Amygdala (tissue), 56 donors: Measurements from ENCODE around the gene SORCS2.
A peak's percentile ranks its signal among the peaks of the same experiment; 100 is the strongest.

ENCODE experiments used
- DNase-seq, 56 donors: peaks; one replicate each; lab custom pipeline; 2025; lab: John Stamatoyannopoulos, UW

Gene SORCS2

GRCh38 chr4:7361280-7361895 is 169.1 kb downstream of the SORCS2 start:
- peak in 9 of 56 donors; percentile 16 to 77 (median 36) for DNase-seq

GRCh38 chr4:7362341-7362740 is 170.0 kb downstream of the SORCS2 start:
- peak in 2 of 56 donors; percentile 31 to 43 for DNase-seq

- no peak for DNase-seq
Observed at GRCh38 chr4:7362862-7363430, 170.6 kb downstream of the SORCS2 start.

GRCh38 chr4:7364979-7365378 is 172.6 kb downstream of the SORCS2 start:
- DNase-seq: no peak

GRCh38 chr4:7365462-7366179 is 173.3 kb downstream of the SORCS2 start:
- peak in 53 of 56 donors; percentile 19 to 95 (median 76) for DNase-seq

GRCh38 chr4:7366180-7366945 is 174.0 kb downstream of the SORCS2 start:
- no peak for DNase-seq

- no peak for DNase-seq
Observed at GRCh38 chr4:7366954-7367353, 174.6 kb downstream of the SORCS2 start.

- DNase-seq: peak in 1 of 56 donors; percentile 31
Observed at GRCh38 chr4:7367406-7367805, 175.1 kb downstream of the SORCS2 start.

- no peak for DNase-seq
Observed at GRCh38 chr4:7367864-7368277, 175.5 kb downstream of the SORCS2 start.

GRCh38 chr4:7368296-7368695 is 176.0 kb downstream of the SORCS2 start:
- no peak for DNase-seq

- no peak for DNase-seq
Observed at GRCh38 chr4:7369511-7369910, 177.2 kb downstream of the SORCS2 start.

- DNase-seq: no peak
Observed at GRCh38 chr4:7370038-7370437, 177.7 kb downstream of the SORCS2 start.

- DNase-seq: peak in 1 of 56 donors; percentile 20
Observed at GRCh38 chr4:7371210-7371941, 179.0 kb downstream of the SORCS2 start.

GRCh38 chr4:7372673-7373072 is 180.3 kb downstream of the SORCS2 start:
- no peak for DNase-seq

GRCh38 chr4:7374571-7374970 is 182.2 kb downstream of the SORCS2 start:
- no peak for DNase-seq

GRCh38 chr4:7375427-7375826 is 183.1 kb downstream of the SORCS2 start:
- peak in 4 of 56 donors; percentile 25 to 46 (median 34) for DNase-seq

GRCh38 chr4:7377223-7377865 is 185.0 kb downstream of the SORCS2 start:
- DNase-seq: no peak

GRCh38 chr4:7379186-7379585 is 186.8 kb downstream of the SORCS2 start:
- DNase-seq: no peak

- no peak for DNase-seq
Observed at GRCh38 chr4:7379719-7380118, 187.4 kb downstream of the SORCS2 start.
